Cardiac muscle cell (in vitro differentiated cells and primary cell): ENCODE results near the gene EDDM3A. TPM values are rescaled to one million over a fixed set of nuclear protein-coding genes. Genes with fewer than 3 reads are reported as not detected.
A peak's percentile ranks its signal among the peaks of the same experiment; 100 is the strongest.

Experiments used
- DNase-seq, 2 donors: peaks; one replicate each; pipeline versions ENCODE4 v3.0.0 to v3.0.0-alpha.2; 2010 to 2017; ENCODE audit warnings: low read depth in 1 of 2, low spot score in 1 of 2
- H3K27ac ChIP-seq: fragments of 200-600 bp; sonication (generic); 2 replicates; pipeline ENCODE4 v1.5.1; 2016
- H3K27me3 ChIP-seq: fragments of 200-600 bp; sonication (generic); 2 replicates; pipeline ENCODE4 v1.6.0; 2016; ENCODE audit warnings: control low read depth
- H3K36me3 ChIP-seq: fragments of 200-600 bp; sonication (generic); 2 replicates; pipeline ENCODE4 v1.5.1; 2016; ENCODE audit warnings: control low read depth
- H3K4me1 ChIP-seq: fragments of 200-600 bp; sonication (generic); 2 replicates; pipeline ENCODE4 v1.8.1; 2017; ENCODE audit warnings: low read depth, mild to moderate bottlenecking, mixed run types
- H3K4me3 ChIP-seq: fragments of 200-600 bp; sonication (generic); 2 replicates; pipeline ENCODE4 v1.5.1; 2016; ENCODE audit warnings: mild to moderate bottlenecking
- H3K9me3 ChIP-seq: fragments of 200-600 bp; sonication (generic); 2 replicates; pipeline ENCODE4 v1.5.1; 2017; ENCODE audit warnings: low read depth, mild to moderate bottlenecking, control low read depth
- CTCF ChIP-seq: IDR thresholded peaks from 2 replicates; pipeline ENCODE4 v1.5.1; 2012; ENCODE audit warnings: low read depth, mild to moderate bottlenecking, low read length
- polyA plus RNA-seq: library from polyadenylated mRNA; unstranded; fragments of >200 nt; fragmentation: Nextera tagmentation; extraction: Ambion mirVana; gene quantifications from 2 replicates; pipeline ENCODE4 v1.2.1, GENCODE V29; 2016
- total RNA-seq: library from RNA; depleted of rRNA; stranded (reverse); fragments of >200 nt; gene quantifications from 2 replicates; pipeline ENCODE4 v1.2.3, GENCODE V29; 2016

The EDDM3A gene
- total and polyA plus RNA-seq, 2 experiments from 2014 or later: 0.15 TPM; not detected in 1

GRCh38 chr14:20712904-20713303 lies 32.8 kb upstream of the EDDM3A start:
- Histone ChIP-seq H3K9me3 (no peaks in the 10 kb centered on the region), H3K36me3 (no peaks in the 10 kb centered on the region), H3K4me1 (no peaks in the 10 kb centered on the region), H3K27ac (no peak overlapping the region), H3K27me3 (no peaks in the 10 kb centered on the region), H3K4me3 (no peak overlapping the region)
- no peak for DNase-seq
- no peak for TF ChIP-seq CTCF

- Histone ChIP-seq H3K9me3 (no peaks in the 10 kb centered on the region), H3K36me3 (no peaks in the 10 kb centered on the region), H3K27me3 (no peaks in the 10 kb centered on the region), H3K4me1 (no peaks in the 10 kb centered on the region), H3K4me3 (no peak overlapping the region), H3K27ac (no peak overlapping the region)
- DNase-seq: peak in 1 of 2 donors; percentile 91
- no peak for TF ChIP-seq CTCF
These were observed 31.0 kb upstream of the EDDM3A start for GRCh38 chr14:20714593-20715250.

GRCh38 chr14:20719777-20720176 lies 25.9 kb upstream of the EDDM3A start:
- Histone ChIP-seq H3K36me3 (no peaks in the 10 kb centered on the region), H3K27me3 (no peaks in the 10 kb centered on the region), H3K27ac (no peak overlapping the region), H3K4me3 (no peak overlapping the region), H3K9me3 (no peaks in the 10 kb centered on the region), H3K4me1 (no peaks in the 10 kb centered on the region)
- no peak for TF ChIP-seq CTCF
- DNase-seq: no peak

- H3K4me3 ChIP-seq: no peak overlapping the region
- H3K36me3 ChIP-seq: no peaks in the 10 kb centered on the region
- no peak for TF ChIP-seq CTCF
- no peaks in the 10 kb centered on the region for H3K4me1 ChIP-seq
- H3K27ac ChIP-seq: no peak overlapping the region
- no peak for DNase-seq
- no peaks in the 10 kb centered on the region for H3K27me3 ChIP-seq
- no peaks in the 10 kb centered on the region for H3K9me3 ChIP-seq
These were observed 24.9 kb upstream of the EDDM3A start for GRCh38 chr14:20720741-20721140.

- Histone ChIP-seq H3K4me1 (no peaks in the 10 kb centered on the region), H3K27ac (no peak overlapping the region), H3K4me3 (no peak overlapping the region), H3K36me3 (no peaks in the 10 kb centered on the region), H3K9me3 (no peaks in the 10 kb centered on the region), H3K27me3 (no peaks in the 10 kb centered on the region)
- TF ChIP-seq CTCF: no peak
- no peak for DNase-seq
These were observed 23.7 kb upstream of the EDDM3A start for GRCh38 chr14:20722016-20722415.
